ENCODE measurements around the gene EEF1AKMT3. TPM values are rescaled to one million over a fixed set of nuclear protein-coding genes. Genes with fewer than 3 reads are reported as not detected.
A peak's percentile ranks its signal among the peaks of the same experiment; 100 is the strongest.

EEF1AKMT3 gene
- total RNA-seq, 1 donor from 2014 or later = 5.6 TPM

GRCh38 chr12:57821474-57822214 lies 49.2 kb downstream of the EEF1AKMT3 start:
- Mint-ChIP-seq H3K4me3 (ENCODE audit: low read depth) (no peak overlapping the region), H3K27ac (peak overlapping the region; percentile 45), H3K4me1 (ENCODE audit: low read depth) (peaks cover 18% of the 10 kb centered on the region), H3K27me3 (no peaks in the 10 kb centered on the region), H3K9me3 (ENCODE audit: low read depth) (no peaks in the 10 kb centered on the region), H3K36me3 (ENCODE audit: insufficient read depth) (peaks cover 20% of the 10 kb centered on the region)
- no peak for DNase-seq (ENCODE audit: low spot score, unreplicated experiment)
- TF ChIP-seq CTCF (IDR thresholded peaks at IDR 0.05; ENCODE audit: unreplicated experiment) = no peak

- no peak for DNase-seq (ENCODE audit: low spot score, unreplicated experiment)
- peaks cover 18% of the 10 kb centered on the region for H3K4me1 Mint-ChIP-seq (ENCODE audit: low read depth)
- no peaks in the 10 kb centered on the region for H3K9me3 Mint-ChIP-seq (ENCODE audit: low read depth)
- TF ChIP-seq CTCF (IDR thresholded peaks at IDR 0.05; ENCODE audit: unreplicated experiment) = no peak
- peaks cover 24% of the 10 kb centered on the region for H3K36me3 Mint-ChIP-seq (ENCODE audit: insufficient read depth)
- H3K27ac Mint-ChIP-seq = peak overlapping the region; percentile 64
- H3K4me3 Mint-ChIP-seq (ENCODE audit: low read depth) = no peak overlapping the region
- H3K27me3 Mint-ChIP-seq = no peaks in the 10 kb centered on the region
Observed at GRCh38 chr12:57822392-57823130, 50.1 kb downstream of the EEF1AKMT3 start.

GRCh38 chr12:57823131-57823907 lies 50.9 kb downstream of the EEF1AKMT3 start:
- peaks cover 24% of the 10 kb centered on the region for H3K36me3 Mint-ChIP-seq (ENCODE audit: insufficient read depth)

GRCh38 chr12:57823908-57824640 lies 51.7 kb downstream of the EEF1AKMT3 start:
- peaks cover 14% of the 10 kb centered on the region for H3K4me1 Mint-ChIP-seq (ENCODE audit: low read depth)
- no peak overlapping the region for H3K27ac Mint-ChIP-seq
- no peaks in the 10 kb centered on the region for H3K9me3 Mint-ChIP-seq (ENCODE audit: low read depth)
- TF ChIP-seq CTCF (IDR thresholded peaks at IDR 0.05; ENCODE audit: unreplicated experiment) = no peak
- DNase-seq (ENCODE audit: low spot score, unreplicated experiment) = no peak
- no peaks in the 10 kb centered on the region for H3K27me3 Mint-ChIP-seq
- H3K36me3 Mint-ChIP-seq (ENCODE audit: insufficient read depth) = peaks cover 25% of the 10 kb centered on the region
- H3K4me3 Mint-ChIP-seq (ENCODE audit: low read depth) = no peak overlapping the region

More at GRCh38 chr12:57823131-57823907, 50.9 kb downstream of the EEF1AKMT3 start:
- Mint-ChIP-seq H3K27ac (no peak overlapping the region), H3K4me3 (ENCODE audit: low read depth) (no peak overlapping the region), H3K9me3 (ENCODE audit: low read depth) (no peaks in the 10 kb centered on the region), H3K27me3 (no peaks in the 10 kb centered on the region), H3K4me1 (ENCODE audit: low read depth) (peaks cover 18% of the 10 kb centered on the region)
- TF ChIP-seq CTCF (IDR thresholded peaks at IDR 0.05; ENCODE audit: unreplicated experiment) = no peak
- DNase-seq (ENCODE audit: low spot score, unreplicated experiment) = no peak

All from progenitor cell of endocrine pancreas (in vitro differentiated cells).